HG02610 (cell line): Measurements from ENCODE around the gene METRNL.

Experiments
- ATAC-seq: cut with Tn5 transposase; IDR thresholded peaks from one replicate; pipeline ENCODE4 v1.9.1; 2021; ENCODE audit warnings: mild to moderate bottlenecking, moderate library complexity; ENCODE audit not compliant: unreplicated experiment

Gene METRNL

DNA sequence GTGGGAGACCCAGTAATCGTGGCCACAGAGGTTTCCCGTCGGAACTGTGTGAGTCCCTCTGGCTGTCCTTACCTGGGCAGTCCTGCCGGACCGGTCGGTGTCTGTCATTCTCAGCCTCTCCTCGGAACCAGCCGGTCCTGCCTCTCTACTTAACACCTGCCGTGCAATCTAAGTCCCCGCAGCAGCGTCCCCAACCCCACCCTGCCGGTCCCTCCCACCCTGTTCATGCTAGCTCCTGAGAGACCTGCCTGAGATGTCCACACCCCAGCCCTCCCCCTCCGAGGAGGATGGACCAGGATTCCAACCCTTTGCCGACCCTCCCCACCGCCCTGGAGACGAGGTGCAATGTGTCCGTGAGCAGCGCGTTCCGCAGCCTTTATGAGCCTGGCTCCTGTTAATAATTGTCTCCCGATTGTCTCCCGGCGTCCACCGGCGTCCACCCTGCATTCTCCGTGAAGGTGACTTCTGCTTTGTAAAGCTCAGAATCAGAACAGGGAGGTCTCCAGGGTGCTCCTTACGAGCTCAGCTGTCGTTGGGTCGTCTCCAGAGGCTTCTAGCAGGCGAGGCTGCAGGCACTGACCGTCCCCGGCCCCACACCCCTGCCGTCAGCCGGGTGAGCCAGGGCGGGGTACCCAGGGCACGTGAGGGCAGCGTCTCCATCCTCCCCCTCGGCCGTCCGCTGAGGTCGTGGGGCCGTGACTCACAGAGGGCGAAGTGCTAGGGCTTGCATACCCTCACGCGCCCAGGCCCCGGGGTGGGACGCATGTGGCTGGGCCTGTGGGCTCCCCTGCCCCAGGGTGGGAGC, 10.1 kb downstream of the METRNL start:
- no peak for ATAC-seq

- ATAC-seq: no peak
Observed at GRCh38 chr17:83090444-83091256, 11.2 kb downstream of the METRNL start.

DNA sequence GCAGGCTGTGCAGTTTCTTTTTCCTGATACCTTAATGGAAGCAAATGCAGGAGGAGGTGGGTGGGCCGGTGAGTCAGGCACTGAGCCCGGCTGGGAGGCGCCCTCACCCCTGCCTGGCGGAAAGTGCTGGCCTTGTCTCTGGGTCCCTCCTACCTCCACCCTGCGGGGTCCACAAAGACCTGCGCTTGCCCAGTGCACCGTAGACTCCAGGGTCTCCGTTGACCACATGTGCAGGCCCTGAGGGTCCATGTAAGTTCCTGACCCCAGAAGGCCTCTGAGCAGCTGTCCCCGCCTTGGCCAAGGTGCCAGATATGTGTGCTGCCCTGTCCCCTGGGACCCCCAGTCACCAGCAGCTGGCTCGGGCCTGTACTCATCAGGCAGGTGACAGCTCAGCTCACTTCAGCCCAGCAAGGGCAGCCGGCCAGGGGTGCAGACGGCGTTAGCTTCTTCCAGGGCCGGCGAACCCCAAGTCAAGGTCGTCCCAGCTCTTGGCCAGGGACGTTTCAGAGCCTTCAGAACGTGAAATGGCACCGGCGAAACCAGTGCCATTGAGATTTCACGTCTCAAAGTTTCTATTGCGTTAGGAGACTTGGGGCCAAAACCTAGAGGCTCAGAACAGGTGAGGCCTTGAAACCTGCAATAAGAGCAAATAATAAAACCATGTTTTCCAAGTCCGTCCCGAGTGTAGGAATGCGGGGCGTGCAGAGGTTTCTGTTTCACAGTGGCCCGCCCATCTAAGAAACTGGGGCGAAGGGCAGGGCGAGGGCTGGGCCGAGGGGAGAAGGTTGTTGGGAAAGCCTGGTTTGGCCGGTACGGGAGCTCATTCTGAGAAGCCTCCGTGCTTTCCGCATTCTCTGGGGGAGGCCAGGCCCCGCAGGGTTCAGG, 12.1 kb downstream of the METRNL start:
- no peak for ATAC-seq

DNA sequence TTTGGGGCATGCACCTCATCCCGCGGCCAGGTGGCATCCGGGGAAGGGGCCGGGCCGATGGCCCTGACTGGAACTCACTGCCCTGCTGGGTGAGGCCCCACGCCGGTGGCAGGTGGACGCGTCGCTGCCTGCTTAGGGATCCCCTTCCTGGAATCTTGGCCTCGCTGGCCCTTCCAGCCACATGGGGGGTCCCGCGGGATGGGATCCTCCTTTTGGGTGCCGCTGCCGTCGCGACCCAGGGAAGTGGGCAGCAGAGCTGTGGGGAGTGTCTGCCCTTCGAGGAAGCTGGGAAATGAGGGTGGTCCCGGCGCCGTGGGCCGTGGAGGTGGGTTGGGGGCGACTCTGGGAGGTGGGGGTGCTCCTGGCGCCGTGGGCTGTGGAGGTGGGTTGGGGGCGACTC, 12.8 kb downstream of the METRNL start:
- no peak for ATAC-seq

DNA sequence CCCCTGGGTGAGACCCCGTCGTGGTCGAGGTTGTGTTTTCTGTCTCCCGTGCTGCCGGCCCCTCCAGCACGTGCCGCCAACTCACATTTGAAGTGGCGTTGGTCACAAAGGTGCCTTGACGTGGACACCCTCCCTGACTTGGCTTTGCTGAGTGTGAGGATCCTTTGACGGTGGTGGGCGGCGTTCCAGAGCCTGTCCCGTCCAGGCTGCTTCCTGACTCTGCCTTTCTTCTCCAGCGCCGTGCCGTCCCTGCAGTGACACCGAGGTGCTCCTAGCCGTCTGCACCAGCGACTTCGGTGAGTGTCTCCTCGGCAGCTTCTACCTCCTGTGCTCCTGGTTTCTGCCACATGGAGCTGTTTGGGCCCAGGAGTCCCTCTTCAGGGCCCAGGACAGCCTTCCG, 13.5 kb downstream of the METRNL start:
- ATAC-seq: no peak

DNA sequence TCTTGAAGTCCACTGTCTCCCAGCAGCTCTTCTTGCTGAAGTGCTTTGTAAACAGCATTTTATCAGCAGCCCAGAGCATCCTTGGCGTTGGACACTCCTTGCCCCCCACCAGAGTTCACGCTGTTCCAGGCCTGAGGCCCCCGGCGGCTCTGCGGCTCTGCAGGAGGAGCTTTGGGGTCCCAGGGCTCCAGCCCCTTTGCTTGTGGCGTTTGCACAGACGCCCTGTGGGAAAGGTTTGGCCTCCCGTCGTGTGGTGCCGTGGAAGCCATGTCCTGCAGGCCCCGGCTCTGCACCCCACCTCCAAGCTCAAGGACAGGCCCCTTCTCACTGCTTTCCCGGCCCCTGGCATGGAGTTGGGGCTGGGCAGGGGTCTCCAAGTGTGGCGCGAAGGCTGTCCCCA, 14.1 kb downstream of the METRNL start:
- no peak for ATAC-seq

- no peak for ATAC-seq
Observed at GRCh38 chr17:83094291-83094690, 14.9 kb downstream of the METRNL start.

DNA sequence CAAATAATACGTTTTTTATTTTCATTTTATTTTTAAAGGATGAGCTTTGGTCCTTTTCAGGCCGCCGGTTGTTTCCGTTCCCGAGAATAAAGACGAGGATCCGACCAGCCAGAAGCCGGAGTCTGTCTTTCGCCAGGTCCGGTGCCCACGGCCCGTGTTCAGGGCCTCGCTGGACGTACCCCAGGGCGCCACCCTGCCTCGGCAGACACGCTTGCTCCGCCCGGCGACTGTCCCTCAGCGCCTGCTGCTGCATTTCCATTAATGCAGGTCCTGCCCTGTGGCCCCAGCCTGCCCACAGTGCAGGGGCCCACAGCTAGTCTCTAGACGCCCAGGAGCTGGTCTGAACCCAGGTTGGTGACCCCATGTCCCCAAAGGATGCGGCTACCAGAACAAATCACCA, 15.6 kb downstream of the METRNL start:
- no peak for ATAC-seq

GRCh38 chr17:83096401-83097224, 17.2 kb downstream of the METRNL start:
- ATAC-seq: no peak

- ATAC-seq: no peak
Observed at GRCh38 chr17:83097831-83098230, 18.4 kb downstream of the METRNL start.

DNA sequence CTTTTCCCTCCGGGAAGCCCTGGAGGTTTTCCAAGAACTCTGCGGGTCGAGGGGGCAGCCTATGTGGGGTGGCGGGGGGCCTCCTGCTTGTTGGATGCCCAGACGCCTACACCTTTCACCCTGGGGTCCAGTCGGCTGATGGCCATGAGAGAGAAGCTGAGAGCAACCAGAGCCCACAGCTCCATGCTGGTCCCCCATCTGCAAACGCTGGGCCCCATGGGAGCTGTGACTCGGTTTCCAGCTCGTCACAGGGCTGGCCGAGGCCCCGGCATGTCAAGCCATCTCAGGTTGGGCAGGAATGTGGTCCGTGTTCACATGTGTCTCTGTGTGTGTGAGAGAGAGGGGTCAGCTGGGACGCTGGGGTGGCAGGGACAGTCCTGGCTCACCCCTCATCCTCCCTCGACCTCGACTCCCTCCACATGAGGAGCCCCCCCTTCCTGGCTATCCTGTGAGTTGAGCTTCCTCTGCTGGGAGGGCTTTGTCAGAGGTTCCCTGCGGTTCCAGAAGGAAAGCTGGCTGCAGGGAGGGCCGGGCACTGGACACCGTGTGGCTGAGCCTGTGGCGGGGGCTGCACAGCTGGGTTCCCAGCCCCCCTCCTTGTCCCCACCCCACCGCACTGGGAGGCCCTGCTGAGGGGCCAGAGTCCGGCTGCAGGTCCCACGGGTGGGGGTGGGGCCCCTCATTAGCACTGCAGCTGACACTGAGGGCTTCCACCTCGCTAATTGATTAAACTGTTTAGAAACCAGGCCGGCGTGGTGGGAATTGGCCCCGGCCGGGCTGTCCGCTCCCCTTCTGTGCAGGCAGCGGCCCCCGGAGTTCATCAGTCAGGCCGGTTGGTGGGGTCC, 19.1 kb downstream of the METRNL start:
- no peak for ATAC-seq

GRCh38 chr17:83099086-83099555, 19.7 kb downstream of the METRNL start:
- no peak for ATAC-seq

GRCh38 chr17:83099570-83100181, 20.3 kb downstream of the METRNL start:
- ATAC-seq: no peak

GRCh38 chr17:83100220-83100852, 20.9 kb downstream of the METRNL start:
- no peak for ATAC-seq

GRCh38 chr17:83100853-83101391, 21.5 kb downstream of the METRNL start:
- no peak for ATAC-seq

GRCh38 chr17:83101805-83102480, 22.5 kb downstream of the METRNL start:
- ATAC-seq: no peak

- ATAC-seq: no peak
Observed at GRCh38 chr17:83103200-83103942, 24.0 kb downstream of the METRNL start.
